ENCODE data around the gene STIP1. TPM values are rescaled to one million over a fixed set of nuclear protein-coding genes. Genes with fewer than 3 reads are reported as not detected.

The STIP1 gene
- total RNA-seq, 1 donor from 2014 or later = 102 TPM

GRCh38 chr11:64210301-64211020 is 24.5 kb downstream of the STIP1 start:
- no peaks in the 10 kb centered on the region for H3K27me3 ChIP-seq (ENCODE audit: control insufficient read depth, insufficient read depth, low read length)
- FAIRE-seq (no peak), DNase-seq (ENCODE audit: low read depth) (no peak)
- H3K4me3 ChIP-seq (ENCODE audit: low read depth, low read length) = no peak overlapping the region
- no peak for TF ChIP-seq CTCF (IDR thresholded peaks at IDR 0.05; ENCODE audit: insufficient read depth, low read length, severe bottlenecking)
- H3K36me3 ChIP-seq (ENCODE audit: control insufficient read depth, insufficient read depth, low read length) = peaks cover 16% of the 10 kb centered on the region

GRCh38 chr11:64211181-64211872 is 25.4 kb downstream of the STIP1 start:
- Histone ChIP-seq H3K27me3 (ENCODE audit: control insufficient read depth, insufficient read depth, low read length) (no peaks in the 10 kb centered on the region), H3K4me3 (ENCODE audit: low read depth, low read length) (no peak overlapping the region), H3K36me3 (ENCODE audit: control insufficient read depth, insufficient read depth, low read length) (peaks cover 7% of the 10 kb centered on the region)
- no peak for TF ChIP-seq CTCF (IDR thresholded peaks at IDR 0.05; ENCODE audit: insufficient read depth, low read length, severe bottlenecking)
- no peak for FAIRE-seq
- no peak for DNase-seq (ENCODE audit: low read depth)

- FAIRE-seq = no peak
- peaks cover 4% of the 10 kb centered on the region for H3K36me3 ChIP-seq (ENCODE audit: control insufficient read depth, insufficient read depth, low read length)
- TF ChIP-seq CTCF (IDR thresholded peaks at IDR 0.05; ENCODE audit: insufficient read depth, low read length, severe bottlenecking) = no peak
- no peak for DNase-seq (ENCODE audit: low read depth)
- no peak overlapping the region for H3K4me3 ChIP-seq (ENCODE audit: low read depth, low read length)
- H3K27me3 ChIP-seq (ENCODE audit: control insufficient read depth, insufficient read depth, low read length) = no peaks in the 10 kb centered on the region
Observed at GRCh38 chr11:64216879-64217278, 30.9 kb downstream of the STIP1 start.

GRCh38 chr11:64218628-64219353 is 32.8 kb downstream of the STIP1 start:
- no peak for TF ChIP-seq CTCF (IDR thresholded peaks at IDR 0.05; ENCODE audit: insufficient read depth, low read length, severe bottlenecking)
- H3K36me3 ChIP-seq (ENCODE audit: control insufficient read depth, insufficient read depth, low read length) = peaks cover 12% of the 10 kb centered on the region
- no peak for DNase-seq (ENCODE audit: low read depth)
- FAIRE-seq = no peak
- H3K27me3 ChIP-seq (ENCODE audit: control insufficient read depth, insufficient read depth, low read length) = no peaks in the 10 kb centered on the region
- no peak overlapping the region for H3K4me3 ChIP-seq (ENCODE audit: low read depth, low read length)

GRCh38 chr11:64219354-64219684 is 33.3 kb downstream of the STIP1 start:
- H3K27me3 ChIP-seq (ENCODE audit: control insufficient read depth, insufficient read depth, low read length) = no peaks in the 10 kb centered on the region
- H3K36me3 ChIP-seq (ENCODE audit: control insufficient read depth, insufficient read depth, low read length) = peaks cover 13% of the 10 kb centered on the region
- FAIRE-seq (no peak), DNase-seq (ENCODE audit: low read depth) (no peak)
- H3K4me3 ChIP-seq (ENCODE audit: low read depth, low read length) = no peak overlapping the region
- TF ChIP-seq CTCF (IDR thresholded peaks at IDR 0.05; ENCODE audit: insufficient read depth, low read length, severe bottlenecking) = no peak

Measured in bronchial epithelial cell (primary cell).